ENCODE data around the gene SRA1. TPM values are rescaled to one million over a fixed set of nuclear protein-coding genes. Genes with fewer than 3 reads are reported as not detected.
A peak's percentile ranks its signal among the peaks of the same experiment; 100 is the strongest.

Gene SRA1
- total RNA-seq, 1 donor from 2014 or later, result 37.5 TPM

DNA sequence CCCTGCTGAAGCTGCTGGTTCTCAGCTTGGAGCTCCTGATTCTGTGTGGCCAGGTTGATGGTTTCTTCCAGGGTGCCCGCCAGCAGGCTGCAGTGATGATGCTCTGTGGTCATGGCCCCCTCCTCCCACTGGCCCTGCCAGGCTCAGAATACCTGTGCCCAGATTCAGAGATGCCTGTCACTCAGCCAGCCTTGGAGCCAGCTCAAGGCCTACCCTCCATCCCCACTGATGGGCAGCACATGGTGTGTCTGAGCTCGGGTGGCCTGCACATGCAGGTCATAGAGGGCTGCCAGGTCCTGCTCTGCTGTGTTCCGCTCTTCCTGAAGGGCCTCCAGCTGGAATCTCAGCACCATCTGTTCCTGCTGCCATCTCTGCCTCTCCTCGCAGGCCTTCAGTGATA, 12.8 kb upstream of the SRA1 start:
- peaks cover 16% of the 10 kb centered on the region for H3K36me3 Mint-ChIP-seq
- H3K9me3 Mint-ChIP-seq, result no peaks in the 10 kb centered on the region
- DNase-seq (ENCODE audit: low spot score in 2 of 2, unreplicated experiment in 2 of 2), result no peak
- H3K4me1 Mint-ChIP-seq, result peaks cover 8% of the 10 kb centered on the region
- no peaks in the 10 kb centered on the region for H3K27me3 Mint-ChIP-seq (ENCODE audit: low read depth)
- TF ChIP-seq, protein P1, sequence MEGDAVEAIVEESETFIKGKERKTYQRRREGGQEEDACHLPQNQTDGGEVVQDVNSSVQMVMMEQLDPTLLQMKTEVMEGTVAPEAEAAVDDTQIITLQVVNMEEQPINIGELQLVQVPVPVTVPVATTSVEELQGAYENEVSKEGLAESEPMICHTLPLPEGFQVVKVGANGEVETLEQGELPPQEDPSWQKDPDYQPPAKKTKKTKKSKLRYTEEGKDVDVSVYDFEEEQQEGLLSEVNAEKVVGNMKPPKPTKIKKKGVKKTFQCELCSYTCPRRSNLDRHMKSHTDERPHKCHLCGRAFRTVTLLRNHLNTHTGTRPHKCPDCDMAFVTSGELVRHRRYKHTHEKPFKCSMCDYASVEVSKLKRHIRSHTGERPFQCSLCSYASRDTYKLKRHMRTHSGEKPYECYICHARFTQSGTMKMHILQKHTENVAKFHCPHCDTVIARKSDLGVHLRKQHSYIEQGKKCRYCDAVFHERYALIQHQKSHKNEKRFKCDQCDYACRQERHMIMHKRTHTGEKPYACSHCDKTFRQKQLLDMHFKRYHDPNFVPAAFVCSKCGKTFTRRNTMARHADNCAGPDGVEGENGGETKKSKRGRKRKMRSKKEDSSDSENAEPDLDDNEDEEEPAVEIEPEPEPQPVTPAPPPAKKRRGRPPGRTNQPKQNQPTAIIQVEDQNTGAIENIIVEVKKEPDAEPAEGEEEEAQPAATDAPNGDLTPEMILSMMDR (IDR thresholded peaks at IDR 0.05; ENCODE audit: unreplicated experiment), result no peak
- no peak overlapping the region for H3K27ac Mint-ChIP-seq
- H3K4me3 Mint-ChIP-seq, result no peak overlapping the region

DNA sequence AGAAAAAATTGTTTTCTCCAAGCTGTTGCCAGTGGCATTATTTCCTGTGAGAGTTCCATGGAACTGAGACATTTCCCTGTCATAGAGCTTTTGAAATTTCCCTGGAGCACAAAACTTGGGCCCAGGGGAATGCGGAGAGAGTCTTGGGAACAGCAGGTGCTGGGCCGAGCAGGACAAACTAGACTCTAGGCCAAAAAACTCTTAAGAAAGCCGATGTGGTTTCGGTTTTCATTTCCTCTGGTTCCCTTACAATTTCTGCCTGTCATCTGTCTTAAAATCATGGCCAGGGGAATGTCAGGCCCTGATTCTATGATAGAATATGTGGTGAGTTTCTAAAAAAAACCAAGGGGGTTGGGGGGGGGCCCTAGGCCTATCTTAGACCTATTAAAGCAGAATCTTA, 11.9 kb upstream of the SRA1 start:
- no peaks in the 10 kb centered on the region for H3K27me3 Mint-ChIP-seq (ENCODE audit: low read depth)
- no peaks in the 10 kb centered on the region for H3K9me3 Mint-ChIP-seq
- H3K27ac Mint-ChIP-seq, result no peak overlapping the region
- H3K36me3 Mint-ChIP-seq, result peaks cover 16% of the 10 kb centered on the region
- no peak overlapping the region for H3K4me3 Mint-ChIP-seq
- TF ChIP-seq, protein P1 (IDR thresholded peaks at IDR 0.05; ENCODE audit: unreplicated experiment), result no peak
- DNase-seq (ENCODE audit: low spot score in 2 of 2, unreplicated experiment in 2 of 2), result no peak
- peaks cover 11% of the 10 kb centered on the region for H3K4me1 Mint-ChIP-seq

DNA sequence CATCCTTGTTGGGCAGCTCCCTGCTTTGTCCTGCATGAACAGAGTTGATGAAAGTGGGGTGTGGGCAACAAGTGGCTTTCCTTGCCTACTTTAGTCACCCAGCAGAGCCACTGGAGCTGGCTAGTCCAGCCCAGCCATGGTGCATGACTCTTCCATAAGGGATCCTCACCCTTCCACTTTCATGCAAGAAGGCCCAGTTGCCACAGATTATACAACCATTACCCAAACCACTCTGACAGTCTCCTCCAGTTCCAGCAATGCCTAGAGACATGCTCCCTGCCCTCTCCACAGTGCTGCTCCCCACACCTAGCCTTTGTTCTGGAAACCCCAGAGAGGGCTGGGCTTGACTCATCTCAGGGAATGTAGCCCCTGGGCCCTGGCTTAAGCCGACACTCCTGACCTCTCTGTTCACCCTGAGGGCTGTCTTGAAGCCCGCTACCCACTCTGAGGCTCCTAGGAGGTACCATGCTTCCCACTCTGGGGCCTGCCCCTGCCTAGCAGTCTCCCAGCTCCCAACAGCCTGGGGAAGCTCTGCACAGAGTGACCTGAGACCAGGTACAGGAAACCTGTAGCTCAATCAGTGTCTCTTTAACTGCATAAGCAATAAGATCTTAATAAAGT, 11.3 kb upstream of the SRA1 start:
- H3K9me3 Mint-ChIP-seq, result no peaks in the 10 kb centered on the region

DNA sequence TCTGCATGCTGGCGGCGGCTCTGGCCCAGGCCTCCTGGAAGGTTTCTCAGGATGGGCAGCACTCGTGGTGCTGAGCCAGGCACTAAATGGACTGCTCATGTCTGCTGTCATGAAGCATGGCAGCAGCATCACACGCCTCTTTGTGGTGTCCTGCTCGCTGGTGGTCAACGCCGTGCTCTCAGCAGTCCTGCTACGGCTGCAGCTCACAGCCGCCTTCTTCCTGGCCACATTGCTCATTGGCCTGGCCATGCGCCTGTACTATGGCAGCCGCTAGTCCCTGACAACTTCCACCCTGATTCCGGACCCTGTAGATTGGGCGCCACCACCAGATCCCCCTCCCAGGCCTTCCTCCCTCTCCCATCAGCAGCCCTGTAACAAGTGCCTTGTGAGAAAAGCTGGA, 10.6 kb upstream of the SRA1 start:
- Mint-ChIP-seq H3K36me3 (peaks cover 16% of the 10 kb centered on the region), H3K27ac (no peak overlapping the region), H3K27me3 (ENCODE audit: low read depth) (no peaks in the 10 kb centered on the region), H3K4me3 (no peak overlapping the region), H3K4me1 (peaks cover 21% of the 10 kb centered on the region), H3K9me3 (no peaks in the 10 kb centered on the region)
- no peak for DNase-seq (ENCODE audit: low spot score in 2 of 2, unreplicated experiment in 2 of 2)
- TF ChIP-seq, protein P1 (IDR thresholded peaks at IDR 0.05; ENCODE audit: unreplicated experiment), result no peak

More for the DNA sequence above, 11.3 kb upstream of the SRA1 start:
- Mint-ChIP-seq H3K4me1 (peaks cover 17% of the 10 kb centered on the region), H3K27ac (no peak overlapping the region), H3K36me3 (peaks cover 16% of the 10 kb centered on the region), H3K4me3 (no peak overlapping the region), H3K27me3 (ENCODE audit: low read depth) (no peaks in the 10 kb centered on the region)
- TF ChIP-seq, protein P1 (IDR thresholded peaks at IDR 0.05; ENCODE audit: unreplicated experiment), result no peak
- no peak for DNase-seq (ENCODE audit: low spot score in 2 of 2, unreplicated experiment in 2 of 2)

DNA sequence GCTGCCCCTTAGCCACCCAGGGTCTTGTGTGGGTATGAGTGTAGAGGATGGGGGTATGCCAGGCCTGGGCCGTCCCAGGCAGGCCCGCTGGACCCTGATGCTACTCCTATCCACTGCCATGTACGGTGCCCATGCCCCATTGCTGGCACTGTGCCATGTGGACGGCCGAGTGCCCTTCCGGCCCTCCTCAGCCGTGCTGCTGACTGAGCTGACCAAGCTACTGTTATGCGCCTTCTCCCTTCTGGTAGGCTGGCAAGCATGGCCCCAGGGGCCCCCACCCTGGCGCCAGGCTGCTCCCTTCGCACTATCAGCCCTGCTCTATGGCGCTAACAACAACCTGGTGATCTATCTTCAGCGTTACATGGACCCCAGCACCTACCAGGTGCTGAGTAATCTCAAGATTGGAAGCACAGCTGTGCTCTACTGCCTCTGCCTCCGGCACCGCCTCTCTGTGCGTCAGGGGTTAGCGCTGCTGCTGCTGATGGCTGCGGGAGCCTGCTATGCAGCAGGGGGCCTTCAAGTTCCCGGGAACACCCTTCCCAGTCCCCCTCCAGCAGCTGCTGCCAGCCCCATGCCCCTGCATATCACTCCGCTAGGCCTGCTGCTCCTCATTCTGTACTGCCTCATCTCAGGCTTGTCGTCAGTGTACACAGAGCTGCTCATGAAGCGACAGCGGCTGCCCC, 10.0 kb upstream of the SRA1 start:
- H3K4me1 Mint-ChIP-seq, result peaks cover 23% of the 10 kb centered on the region
- H3K27ac Mint-ChIP-seq, result no peak overlapping the region
- TF ChIP-seq, protein P1 (IDR thresholded peaks at IDR 0.05; ENCODE audit: unreplicated experiment), result no peak
- H3K4me3 Mint-ChIP-seq, result peak overlapping the region; percentile 9
- no peaks in the 10 kb centered on the region for H3K9me3 Mint-ChIP-seq
- no peak for DNase-seq (ENCODE audit: low spot score in 2 of 2, unreplicated experiment in 2 of 2)
- H3K27me3 Mint-ChIP-seq (ENCODE audit: low read depth), result no peaks in the 10 kb centered on the region
- H3K36me3 Mint-ChIP-seq, result peaks cover 16% of the 10 kb centered on the region

All from mesothelial cell of epicardium (in vitro differentiated cells).